ENCODE measurements around the gene NAA25. TPM values are rescaled to one million over a fixed set of nuclear protein-coding genes. Genes with fewer than 3 reads are reported as not detected.

Gene NAA25
- total and polyA plus RNA-seq, 4 donors: 6.2 to 38.5 (median 19.4) TPM

- WGBS, 2 donors: 90 to 91% methylated on average over 8 of the region's 8 CpGs
- H3K27me3 ChIP-seq (ENCODE audit: control insufficient read depth in 3 of 3, insufficient read depth in 3 of 3, low read length in 2 of 3): no peaks in the 10 kb centered on the region
- ATAC-seq (ENCODE audit: insufficient read depth, low FRiP score): no peak
These were observed 87.6 kb downstream of the NAA25 start for GRCh38 chr12:112020947-112021457.

GRCh38 chr12:112018571-112019237, 89.9 kb downstream of the NAA25 start:
- no peak overlapping the region for H3K9ac ChIP-seq (ENCODE audit: insufficient read depth in 1 of 2, low read length in 2 of 2)
- no peaks in the 10 kb centered on the region for H3K27me3 ChIP-seq (ENCODE audit: control insufficient read depth in 3 of 3, insufficient read depth in 3 of 3, low read length in 2 of 3)
- H3K36me3 ChIP-seq (ENCODE audit: control insufficient read depth in 4 of 4, insufficient read depth in 4 of 4, low read length in 4 of 4): peaks cover 15 to 42% (median 26%) of the 10 kb centered on the region in 4 donors
- no peak overlapping the region for H3K4me3 ChIP-seq
- peaks cover 0 to 7% (median 5%) of the 10 kb centered on the region in 5 donors for H3K4me1 ChIP-seq (ENCODE audit: control insufficient read depth in 5 of 5, insufficient read depth in 5 of 5, low read length in 5 of 5)
- ATAC-seq (ENCODE audit: insufficient read depth, low FRiP score) (no peak), DNase-seq (no peak)
- H3K9me3 ChIP-seq (ENCODE audit: control insufficient read depth in 4 of 4, insufficient read depth in 3 of 4, low read length in 3 of 4): no peaks in the 10 kb centered on the region
- WGBS, 2 donors: 66 to 78% methylated on average over 2 of the region's 2 CpGs
- no peak overlapping the region for H3K27ac ChIP-seq (ENCODE audit: low read depth in 1 of 2, low read length in 1 of 2)
- TF ChIP-seq, protein P1, sequence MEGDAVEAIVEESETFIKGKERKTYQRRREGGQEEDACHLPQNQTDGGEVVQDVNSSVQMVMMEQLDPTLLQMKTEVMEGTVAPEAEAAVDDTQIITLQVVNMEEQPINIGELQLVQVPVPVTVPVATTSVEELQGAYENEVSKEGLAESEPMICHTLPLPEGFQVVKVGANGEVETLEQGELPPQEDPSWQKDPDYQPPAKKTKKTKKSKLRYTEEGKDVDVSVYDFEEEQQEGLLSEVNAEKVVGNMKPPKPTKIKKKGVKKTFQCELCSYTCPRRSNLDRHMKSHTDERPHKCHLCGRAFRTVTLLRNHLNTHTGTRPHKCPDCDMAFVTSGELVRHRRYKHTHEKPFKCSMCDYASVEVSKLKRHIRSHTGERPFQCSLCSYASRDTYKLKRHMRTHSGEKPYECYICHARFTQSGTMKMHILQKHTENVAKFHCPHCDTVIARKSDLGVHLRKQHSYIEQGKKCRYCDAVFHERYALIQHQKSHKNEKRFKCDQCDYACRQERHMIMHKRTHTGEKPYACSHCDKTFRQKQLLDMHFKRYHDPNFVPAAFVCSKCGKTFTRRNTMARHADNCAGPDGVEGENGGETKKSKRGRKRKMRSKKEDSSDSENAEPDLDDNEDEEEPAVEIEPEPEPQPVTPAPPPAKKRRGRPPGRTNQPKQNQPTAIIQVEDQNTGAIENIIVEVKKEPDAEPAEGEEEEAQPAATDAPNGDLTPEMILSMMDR (IDR thresholded peaks at IDR 0.05; ENCODE audit: control extremely low read depth, extremely low read depth): no peak

More at GRCh38 chr12:112020947-112021457, 87.6 kb downstream of the NAA25 start:
- no peak overlapping the region for H3K27ac ChIP-seq (ENCODE audit: low read depth in 1 of 2, low read length in 1 of 2)
- H3K36me3 ChIP-seq (ENCODE audit: control insufficient read depth in 4 of 4, insufficient read depth in 4 of 4, low read length in 4 of 4): peaks cover 21 to 46% (median 24%) of the 10 kb centered on the region in 4 donors
- no peak overlapping the region for H3K9ac ChIP-seq (ENCODE audit: insufficient read depth in 1 of 2, low read length in 2 of 2)
- H3K4me3 ChIP-seq: no peak overlapping the region
- H3K4me1 ChIP-seq (ENCODE audit: control insufficient read depth in 5 of 5, insufficient read depth in 5 of 5, low read length in 5 of 5): no peaks in the 10 kb centered on the region
- TF ChIP-seq, protein P1 (IDR thresholded peaks at IDR 0.05; ENCODE audit: control extremely low read depth, extremely low read depth): no peak
- no peak for DNase-seq
- no peaks in the 10 kb centered on the region for H3K9me3 ChIP-seq (ENCODE audit: control insufficient read depth in 4 of 4, insufficient read depth in 3 of 4, low read length in 3 of 4)

DNA sequence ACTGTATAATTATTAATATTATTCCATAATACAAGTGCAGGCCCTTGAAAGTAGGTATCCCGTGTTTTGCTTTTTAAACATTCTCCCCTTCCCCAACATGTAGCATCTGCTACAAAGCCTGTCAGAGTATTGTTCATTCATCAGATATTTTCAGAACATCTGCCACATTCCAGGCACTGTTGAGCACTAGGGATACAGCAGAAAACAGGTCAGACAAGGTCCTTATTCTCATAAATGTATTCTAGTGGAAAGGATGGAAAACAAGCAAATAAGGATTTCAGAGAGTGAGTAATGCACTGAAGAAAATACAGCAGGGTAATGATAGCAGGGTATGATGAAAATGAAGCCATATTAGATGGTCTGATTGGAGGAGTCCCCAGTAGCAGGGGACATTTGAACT, 91.5 kb downstream of the NAA25 start:
- peaks cover 6 to 32% (median 20%) of the 10 kb centered on the region in 4 donors for H3K36me3 ChIP-seq (ENCODE audit: control insufficient read depth in 4 of 4, insufficient read depth in 4 of 4, low read length in 4 of 4)
- DNase-seq: no peak
- no peaks in the 10 kb centered on the region for H3K9me3 ChIP-seq (ENCODE audit: control insufficient read depth in 4 of 4, insufficient read depth in 3 of 4, low read length in 3 of 4)
- TF ChIP-seq, protein P1 (IDR thresholded peaks at IDR 0.05; ENCODE audit: control extremely low read depth, extremely low read depth): no peak
- peaks cover 0 to 13% (median 6%) of the 10 kb centered on the region in 5 donors for H3K4me1 ChIP-seq (ENCODE audit: control insufficient read depth in 5 of 5, insufficient read depth in 5 of 5, low read length in 5 of 5)
- 75 to 79% methylated on average over 1 of the region's 1 CpG for WGBS, 2 donors
- no peak overlapping the region for H3K9ac ChIP-seq (ENCODE audit: insufficient read depth in 1 of 2, low read length in 2 of 2)
- H3K27ac ChIP-seq (ENCODE audit: low read depth in 1 of 2, low read length in 1 of 2): no peak overlapping the region
- ATAC-seq (ENCODE audit: insufficient read depth, low FRiP score): no peak
- H3K4me3 ChIP-seq: no peak overlapping the region
- no peaks in the 10 kb centered on the region for H3K27me3 ChIP-seq (ENCODE audit: control insufficient read depth in 3 of 3, insufficient read depth in 3 of 3, low read length in 2 of 3)
